Measurements from ENCODE around the gene ADPRH.
"Not testable (repeated sequence)": the region's sequence is repeated elsewhere in the genome, so short reads cannot be mapped to it uniquely, and the experiment has no call there.

The ADPRH gene

DNA sequence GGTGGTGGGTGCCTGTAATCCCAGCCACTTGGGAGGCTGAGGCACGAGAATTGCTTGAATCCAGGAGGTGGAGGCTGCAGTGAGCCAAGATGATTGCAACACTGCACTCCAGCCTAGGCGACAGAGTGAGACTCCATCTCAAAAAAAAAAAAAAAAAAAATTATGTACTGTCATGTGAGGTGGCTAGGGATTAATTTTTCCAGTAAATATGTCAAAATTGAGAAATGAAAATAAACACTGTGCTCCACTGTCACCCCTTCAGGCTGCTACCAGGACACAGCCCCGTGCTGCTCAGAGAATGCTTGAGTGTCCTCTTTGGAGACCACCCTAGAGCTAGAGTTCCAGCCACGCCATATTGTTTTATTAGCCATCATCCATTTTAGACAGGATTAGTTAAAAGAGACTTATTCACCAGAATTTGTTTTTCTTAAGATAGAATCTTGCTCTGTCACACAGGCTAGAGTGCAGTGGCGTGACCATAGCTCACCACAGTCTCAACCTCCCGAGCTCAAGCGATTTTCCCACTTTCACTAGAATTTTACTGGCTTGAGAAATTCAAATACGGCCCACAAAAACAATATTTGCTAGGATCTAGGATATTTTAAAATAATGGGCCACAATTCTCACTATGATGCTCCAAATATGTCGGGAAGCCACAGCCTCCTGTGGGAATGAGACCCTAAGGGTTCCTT is 20.5 kb upstream of the ADPRH start:
- DNase-seq (ENCODE audit: extremely low read depth in 1 of 2, low read depth in 1 of 2) = no peak

DNA sequence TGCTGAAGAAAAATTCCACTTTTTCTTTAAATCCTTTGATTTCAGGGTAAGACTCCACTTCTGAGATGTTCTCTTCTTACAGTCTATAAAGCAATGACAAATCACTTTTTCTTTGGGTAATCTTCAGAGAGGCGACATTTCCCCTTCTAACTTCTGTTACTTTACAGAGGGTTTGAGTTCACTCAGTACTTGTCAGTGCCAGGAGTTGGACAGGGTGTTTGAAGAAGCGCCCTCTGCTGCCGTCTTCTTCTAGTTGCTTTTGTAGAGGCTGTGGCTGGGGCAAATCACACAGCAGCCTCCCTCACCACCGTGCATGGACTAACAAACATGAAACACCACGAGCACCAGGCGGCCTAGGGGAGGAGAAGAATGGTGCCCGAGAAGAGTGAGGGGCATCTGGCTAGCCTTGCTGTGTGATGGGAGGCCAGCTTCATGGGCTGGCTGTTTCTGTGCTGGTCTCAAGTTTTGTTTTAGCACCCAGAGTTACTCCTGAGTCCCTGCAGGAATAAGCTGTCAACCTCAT is 19.8 kb upstream of the ADPRH start, which contains the start of gene CD80:
TSS of gene CD80 (minus strand) at position 174 of the 523 bp plus-strand sequence. CDS start 1,886 bp downstream, outside the sequence.
- DNase-seq (ENCODE audit: extremely low read depth in 1 of 2, low read depth in 1 of 2) = no peak

DNA sequence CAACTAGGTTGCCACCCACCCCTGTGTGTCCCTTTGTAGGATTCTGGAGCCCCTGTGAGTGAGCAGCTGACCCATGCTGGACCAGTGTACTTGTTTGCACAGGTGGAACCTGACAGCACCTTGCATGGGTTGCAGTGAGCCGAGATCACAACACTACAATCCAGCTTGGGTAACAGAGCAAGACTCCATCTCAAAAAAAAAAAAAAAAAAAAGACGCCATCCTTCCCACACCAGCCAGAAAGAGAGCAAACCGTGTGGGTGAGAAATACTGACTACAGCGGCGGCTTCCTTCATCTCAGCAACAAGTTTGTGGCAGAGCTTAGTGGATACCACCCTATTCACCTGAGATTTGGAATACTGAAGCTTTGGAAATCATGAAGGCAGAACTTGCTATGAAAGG is 19.1 kb upstream of the ADPRH start:
- DNase-seq (ENCODE audit: extremely low read depth in 1 of 2, low read depth in 1 of 2) = no peak

DNA sequence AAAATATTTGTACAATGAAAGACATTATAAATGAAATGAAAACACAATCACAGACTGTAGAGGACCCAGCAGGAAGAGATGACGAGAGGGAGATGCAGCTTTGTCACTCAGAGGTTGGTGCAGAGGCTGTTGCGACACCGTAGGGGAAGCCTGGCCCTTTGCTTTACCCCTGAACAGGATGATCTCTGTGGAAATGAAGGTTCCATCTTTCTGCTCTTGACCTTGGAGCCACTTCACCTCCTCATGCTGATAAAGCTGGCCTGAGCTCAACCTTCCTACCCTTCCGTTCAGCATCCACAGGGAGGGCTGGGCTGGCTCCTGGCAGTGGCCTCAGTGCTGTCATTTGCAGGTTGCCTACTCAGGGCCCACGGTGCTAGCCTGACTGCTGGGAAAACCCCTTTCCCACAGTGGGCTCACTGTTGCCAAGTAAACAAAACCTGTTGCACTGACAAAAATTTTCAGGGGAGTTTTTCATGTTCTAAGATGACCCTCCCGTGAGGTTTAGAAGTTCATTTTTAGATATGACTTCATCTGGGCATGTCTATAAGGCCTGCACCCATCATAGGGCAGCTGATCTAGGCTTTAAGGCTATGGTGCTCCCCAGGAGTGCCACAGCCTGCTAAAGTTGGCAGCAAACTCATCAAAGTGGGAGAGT is 16.9 kb upstream of the ADPRH start:
- no peak for DNase-seq (ENCODE audit: extremely low read depth in 1 of 2, low read depth in 1 of 2)

DNA sequence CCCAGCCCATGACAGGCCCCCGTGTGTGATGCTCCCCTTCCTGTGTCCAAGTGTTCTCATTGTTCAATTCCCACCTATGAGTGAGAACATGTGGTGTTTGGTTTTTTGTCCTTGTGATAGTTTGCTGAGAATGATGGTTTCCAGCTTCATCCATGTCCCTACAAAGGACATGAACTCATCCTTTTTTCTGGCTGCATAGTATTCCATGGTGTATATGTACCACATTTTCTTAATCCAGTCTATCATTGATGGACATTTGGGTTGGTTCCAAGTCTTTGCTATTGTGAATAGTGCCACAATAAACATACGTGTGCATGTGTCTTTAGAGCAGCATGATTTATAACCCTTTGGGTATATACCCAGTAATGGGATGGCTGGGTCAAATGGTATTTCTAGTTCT is 16.0 kb upstream of the ADPRH start:
- DNase-seq (ENCODE audit: extremely low read depth in 1 of 2, low read depth in 1 of 2) = not testable (repeated sequence)

DNA sequence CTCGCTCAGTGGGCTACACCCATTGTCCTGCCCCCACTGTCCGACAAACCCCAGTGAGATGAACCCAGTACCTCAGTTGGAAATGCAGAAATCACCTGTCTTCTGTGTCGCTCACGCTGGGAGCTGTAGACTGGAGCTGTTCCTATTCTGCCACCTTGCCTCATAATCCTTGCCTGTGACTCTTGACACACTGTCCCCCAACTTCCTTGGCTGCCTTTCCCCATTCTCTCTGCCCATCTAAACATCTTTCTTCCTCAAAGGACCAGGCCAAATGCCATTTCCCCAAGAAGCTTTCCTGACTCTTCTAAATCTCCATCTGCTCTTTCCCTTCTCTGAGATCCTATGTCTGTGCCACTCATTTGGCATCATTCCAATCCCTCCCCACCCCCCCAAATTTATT is 10.1 kb upstream of the ADPRH start:
- no peak for DNase-seq (ENCODE audit: extremely low read depth in 1 of 2, low read depth in 1 of 2)

DNA sequence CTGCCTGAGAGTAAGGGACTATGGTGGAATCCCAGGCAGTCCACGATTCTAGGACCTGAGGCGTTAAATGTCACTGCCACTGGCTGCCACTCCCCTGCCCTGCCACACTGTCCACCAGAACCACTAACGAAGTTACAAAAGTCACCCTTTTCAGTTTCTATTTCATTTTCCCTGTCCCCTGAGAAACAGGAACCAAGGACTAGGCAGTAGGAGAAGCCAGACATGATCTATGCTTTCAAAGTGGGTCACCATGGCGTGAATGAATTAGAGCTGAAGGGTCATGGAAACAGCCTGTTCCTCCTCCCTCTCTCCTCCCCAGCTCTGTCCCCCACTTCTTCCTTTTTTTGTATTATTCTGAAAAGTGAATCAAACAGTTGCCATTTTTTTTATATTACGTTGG is 9.1 kb upstream of the ADPRH start:
- DNase-seq (ENCODE audit: extremely low read depth in 1 of 2, low read depth in 1 of 2) = no peak

DNA sequence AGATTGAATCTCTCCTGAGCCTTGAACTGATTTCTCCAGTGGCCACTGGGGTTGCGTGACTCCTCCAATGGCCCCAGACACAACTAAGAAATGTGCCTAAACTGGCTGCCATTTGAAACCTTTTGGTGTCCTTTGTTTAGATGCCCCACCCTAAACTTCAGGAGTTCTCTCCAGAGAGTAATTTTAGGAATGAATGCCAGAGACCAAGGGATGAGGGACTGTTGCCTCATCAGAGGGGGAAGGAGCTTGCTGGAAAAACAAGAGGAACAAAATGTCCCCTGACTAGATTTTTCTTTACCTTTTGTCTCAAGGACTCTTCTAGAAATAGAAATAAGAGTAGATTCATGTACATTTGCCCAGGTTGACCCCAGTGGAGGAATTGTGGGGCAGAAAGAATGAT is 8.1 kb upstream of the ADPRH start:
- DNase-seq (ENCODE audit: extremely low read depth in 1 of 2, low read depth in 1 of 2) = no peak

DNA sequence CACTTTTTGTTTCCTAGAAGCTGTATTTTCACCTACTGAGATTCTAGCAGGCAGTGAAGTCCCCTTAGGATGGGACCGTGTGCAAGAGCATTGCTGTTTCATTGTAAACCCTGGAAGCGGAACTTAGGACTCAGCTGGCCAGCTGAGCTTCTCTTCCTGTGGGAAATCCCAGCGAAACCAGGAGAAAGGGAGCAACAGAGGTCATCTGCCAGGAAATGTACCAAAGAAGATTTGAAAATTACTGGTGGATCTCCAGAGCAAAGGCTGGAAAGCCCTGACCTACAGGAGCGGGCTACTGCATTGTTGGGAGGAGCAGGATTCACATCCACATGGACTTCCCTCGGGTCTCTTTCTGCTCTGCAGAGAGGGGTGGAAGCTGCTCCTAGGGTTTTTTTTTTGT is 7.6 kb upstream of the ADPRH start:
- DNase-seq (ENCODE audit: extremely low read depth in 1 of 2, low read depth in 1 of 2) = no peak

DNA sequence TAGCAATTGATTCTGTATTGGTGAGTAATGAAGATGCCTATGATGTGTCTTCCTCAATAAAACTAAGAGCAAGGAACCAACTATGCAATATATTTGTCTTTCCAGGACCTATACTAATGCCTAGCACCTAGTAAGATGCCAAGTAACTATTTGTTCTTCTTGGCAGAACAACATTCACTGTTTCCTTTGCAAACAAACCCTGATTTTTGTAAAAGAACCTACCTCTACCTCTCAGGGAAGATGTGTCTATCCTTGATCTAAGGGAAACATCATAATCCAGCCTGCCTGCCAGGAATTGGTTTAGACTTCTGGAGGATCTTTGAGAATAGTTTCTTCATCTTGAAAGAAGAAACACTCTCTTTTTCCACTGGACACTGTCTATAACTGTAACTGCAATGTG is 3.8 kb upstream of the ADPRH start:
- no peak for DNase-seq (ENCODE audit: extremely low read depth in 1 of 2, low read depth in 1 of 2)

DNA sequence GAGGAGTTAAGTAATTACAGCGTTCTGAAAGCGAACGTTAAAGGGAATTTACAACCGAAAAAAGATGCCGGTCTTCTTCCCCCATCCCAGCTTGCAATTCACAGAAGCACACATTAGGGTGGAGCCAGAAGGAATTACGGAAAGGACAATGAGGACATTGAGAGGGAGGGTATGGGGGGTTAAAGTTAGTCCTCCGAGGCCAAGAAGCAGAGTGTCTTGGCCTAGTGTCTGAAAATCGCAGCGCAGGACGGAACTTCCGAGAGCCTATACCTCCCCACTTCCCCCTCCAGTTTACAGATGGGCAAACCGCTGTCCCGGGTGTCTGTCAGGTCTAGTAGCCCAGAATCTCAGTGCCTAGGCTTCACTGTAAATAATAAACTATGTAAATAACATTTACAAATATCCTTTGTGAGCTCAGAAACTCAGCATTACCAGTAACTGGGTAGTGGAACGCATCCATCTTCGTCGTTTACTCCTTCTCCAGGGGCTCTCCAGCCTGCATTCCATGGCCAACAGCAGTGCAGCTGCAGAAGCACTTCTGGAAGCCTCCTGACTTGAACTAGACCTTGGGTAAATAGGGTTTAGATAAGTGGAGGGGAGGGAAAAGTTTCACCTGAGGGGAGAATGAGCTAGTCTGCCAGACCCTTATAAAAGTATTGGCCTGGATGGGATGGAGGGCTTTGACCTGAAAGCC is 922 bp downstream of the ADPRH start:
- no peak for DNase-seq (ENCODE audit: extremely low read depth in 1 of 2, low read depth in 1 of 2)

DNA sequence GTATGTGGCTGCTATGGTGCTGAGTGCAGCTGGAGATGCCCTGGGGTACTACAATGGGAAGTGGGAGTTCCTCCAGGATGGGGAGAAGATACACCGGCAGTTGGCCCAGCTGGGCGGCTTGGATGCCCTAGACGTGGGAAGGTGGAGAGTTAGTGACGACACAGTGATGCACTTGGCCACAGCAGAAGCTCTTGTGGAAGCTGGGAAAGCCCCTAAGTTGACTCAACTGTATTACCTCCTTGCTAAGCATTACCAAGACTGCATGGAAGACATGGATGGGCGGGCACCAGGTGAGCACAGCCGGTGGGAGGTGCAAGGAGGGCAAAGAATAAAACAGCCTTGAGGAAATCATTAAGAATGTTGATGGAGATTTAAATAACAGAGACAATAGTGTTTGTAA is 2.9 kb downstream of the ADPRH start:
- DNase-seq (ENCODE audit: extremely low read depth in 1 of 2, low read depth in 1 of 2) = no peak

DNA sequence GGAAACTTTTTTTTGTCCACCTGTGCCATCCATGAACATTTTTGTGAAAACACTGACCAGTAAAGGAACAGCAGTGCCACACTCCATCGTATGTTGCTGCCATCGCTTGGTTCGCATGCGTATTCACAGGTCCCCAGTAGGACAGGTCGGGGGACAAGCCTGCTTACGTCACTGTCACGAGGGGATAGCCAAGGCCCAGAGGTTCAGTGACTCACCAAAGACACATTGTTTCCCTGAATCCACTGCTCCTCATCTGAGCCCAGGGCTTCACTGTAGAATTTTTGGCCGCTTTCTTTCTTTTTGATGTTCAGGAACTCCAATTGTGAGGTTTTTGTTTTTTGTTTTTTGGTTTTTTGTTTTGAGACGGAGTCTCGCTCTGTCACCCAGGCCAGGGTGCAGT is 5.9 kb downstream of the ADPRH start:
- DNase-seq (ENCODE audit: extremely low read depth in 1 of 2, low read depth in 1 of 2) = no peak

DNA sequence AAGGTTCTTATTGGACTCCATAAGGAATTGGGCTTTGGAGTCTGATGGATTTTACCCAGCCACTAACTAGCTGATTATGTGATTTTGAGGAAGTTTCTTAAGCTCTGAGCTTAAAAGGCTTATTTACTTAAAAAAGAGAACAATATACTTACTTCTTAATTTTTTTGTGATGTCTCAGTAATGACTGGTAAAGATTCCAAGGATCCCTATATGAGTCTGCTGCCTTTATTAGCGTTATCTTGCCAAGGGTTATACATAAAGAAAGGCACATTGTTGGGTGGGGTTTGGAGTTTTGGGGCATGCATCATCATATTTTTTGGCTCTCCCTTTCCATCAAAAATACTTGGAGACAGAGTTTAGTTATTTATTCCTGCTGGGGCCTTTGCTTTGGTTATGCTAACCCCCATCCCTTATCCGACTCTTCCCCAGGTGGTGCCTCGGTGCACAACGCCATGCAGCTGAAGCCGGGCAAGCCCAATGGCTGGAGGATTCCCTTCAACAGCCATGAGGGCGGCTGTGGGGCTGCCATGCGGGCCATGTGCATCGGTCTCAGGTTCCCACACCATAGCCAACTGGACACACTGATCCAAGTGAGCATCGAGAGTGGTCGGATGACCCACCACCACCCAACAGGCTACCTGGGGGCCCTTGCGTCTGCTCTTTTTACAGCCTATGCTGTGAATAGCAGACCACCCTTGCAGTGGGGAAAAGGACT is 6.7 kb downstream of the ADPRH start:
- no peak for DNase-seq (ENCODE audit: extremely low read depth in 1 of 2, low read depth in 1 of 2)

DNA sequence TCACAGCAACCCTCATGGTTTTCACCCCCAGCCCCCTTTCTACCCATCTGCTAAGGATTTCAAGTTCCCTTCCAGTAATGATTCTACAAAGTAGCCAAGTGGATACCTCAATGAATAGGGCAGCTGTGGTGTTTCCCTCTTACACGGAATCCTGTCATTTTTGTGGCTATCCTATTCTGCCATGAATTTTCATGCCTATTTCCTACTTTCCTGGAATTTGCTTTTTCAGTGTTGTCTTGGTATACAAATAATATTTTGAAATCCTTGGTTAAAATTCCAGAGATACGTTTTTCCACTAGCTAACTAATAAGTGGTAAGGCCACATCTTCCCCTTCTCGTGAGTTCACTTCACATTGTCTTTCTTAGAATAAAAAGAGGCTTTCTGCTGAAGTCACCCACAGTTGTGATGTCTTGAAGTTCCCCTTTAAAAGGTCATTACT is 7.5 kb downstream of the ADPRH start:
- DNase-seq (ENCODE audit: extremely low read depth in 1 of 2, low read depth in 1 of 2) = no peak

DNA sequence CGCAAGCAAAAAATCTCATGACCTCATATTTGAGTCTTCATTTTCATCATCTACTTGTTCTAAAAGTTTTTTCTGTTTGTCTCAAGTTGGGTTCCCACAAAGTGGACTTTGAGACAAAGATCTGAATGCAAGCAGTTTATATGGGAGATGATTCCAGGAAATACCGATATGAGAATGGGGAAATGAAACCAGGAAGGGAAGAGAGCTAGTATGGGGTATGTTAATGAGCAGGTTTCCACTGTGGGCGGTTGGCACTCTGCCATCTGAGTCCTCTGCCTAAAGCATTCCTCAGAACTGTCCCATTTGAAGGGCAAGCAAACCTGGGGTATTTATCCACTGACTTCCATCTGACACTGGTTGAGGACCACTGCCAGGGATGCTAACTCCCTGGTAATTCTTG is 8.8 kb downstream of the ADPRH start:
- DNase-seq (ENCODE audit: extremely low read depth in 1 of 2, low read depth in 1 of 2) = no peak

DNA sequence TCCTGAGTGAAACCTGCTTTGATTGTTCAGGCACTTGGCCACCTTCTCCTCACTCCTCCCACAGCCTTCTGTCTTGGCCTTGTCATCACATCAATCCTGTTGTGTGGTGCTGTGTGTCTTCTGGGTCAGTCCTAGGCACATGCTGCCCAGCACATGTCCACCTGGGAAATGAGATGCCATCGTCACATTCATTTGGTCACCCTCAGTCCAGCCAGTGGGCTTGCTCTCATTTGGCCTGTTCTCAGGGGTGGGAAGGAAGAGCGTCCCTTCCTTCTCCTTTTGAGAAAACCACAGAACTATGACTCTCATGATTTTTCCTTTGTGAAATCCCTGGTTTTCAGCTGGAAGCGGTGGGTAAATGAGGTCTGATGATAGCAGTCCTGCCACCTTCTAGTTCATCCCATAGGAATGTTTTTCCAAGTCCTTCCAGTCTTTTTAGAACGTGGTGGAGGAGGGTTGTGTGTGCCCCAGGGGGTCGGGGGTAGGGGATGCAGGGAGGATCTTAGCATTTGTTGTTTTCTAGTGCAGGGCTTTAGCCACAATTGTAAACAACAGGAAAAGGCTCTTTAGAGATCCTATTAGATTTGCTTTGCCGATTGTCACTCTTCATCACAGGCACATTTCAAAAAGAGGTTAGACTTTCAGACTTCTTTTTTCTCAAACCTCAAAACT is 9.9 kb downstream of the ADPRH start:
- DNase-seq (ENCODE audit: extremely low read depth in 1 of 2, low read depth in 1 of 2) = no peak

DNA sequence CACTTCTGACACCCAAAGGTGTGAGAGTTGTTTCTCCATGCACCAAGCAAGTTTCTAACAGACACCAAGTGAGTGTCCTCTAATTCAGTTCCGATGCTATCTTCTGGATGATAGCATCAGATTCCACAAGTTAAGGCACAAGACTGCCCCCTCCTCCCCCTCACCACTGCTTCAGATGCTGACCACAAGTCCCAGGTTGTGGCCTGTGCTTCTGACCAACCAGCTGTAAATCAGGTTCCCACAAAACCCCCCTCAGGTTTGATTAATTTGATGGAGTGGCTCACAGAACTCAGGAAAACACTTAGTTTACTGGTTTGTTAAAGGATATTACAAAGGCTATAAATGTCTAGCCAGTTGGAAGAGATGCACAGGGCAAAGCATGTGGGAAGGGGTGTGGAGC is 11.4 kb downstream of the ADPRH start:
- no peak for DNase-seq (ENCODE audit: extremely low read depth in 1 of 2, low read depth in 1 of 2)

DNA sequence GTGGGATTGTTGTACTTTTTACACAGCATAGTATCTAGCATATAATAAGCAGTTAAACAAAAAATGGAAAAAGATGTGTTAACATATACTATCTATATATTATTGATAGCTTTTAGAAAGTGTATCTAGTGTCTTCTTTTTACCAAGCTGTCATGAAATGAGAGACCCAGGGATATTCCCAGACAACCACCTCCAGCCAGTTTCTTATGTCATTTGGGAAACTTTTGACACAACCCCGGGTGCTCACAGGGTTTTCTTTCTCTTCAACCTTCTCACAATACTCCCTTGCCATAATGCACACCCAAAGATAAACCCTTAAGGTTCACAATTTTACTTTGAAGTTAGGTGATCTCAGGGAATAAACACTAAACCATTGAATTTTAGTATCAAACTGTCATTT is 13.6 kb downstream of the ADPRH start:
- no peak for DNase-seq (ENCODE audit: extremely low read depth in 1 of 2, low read depth in 1 of 2)

DNA sequence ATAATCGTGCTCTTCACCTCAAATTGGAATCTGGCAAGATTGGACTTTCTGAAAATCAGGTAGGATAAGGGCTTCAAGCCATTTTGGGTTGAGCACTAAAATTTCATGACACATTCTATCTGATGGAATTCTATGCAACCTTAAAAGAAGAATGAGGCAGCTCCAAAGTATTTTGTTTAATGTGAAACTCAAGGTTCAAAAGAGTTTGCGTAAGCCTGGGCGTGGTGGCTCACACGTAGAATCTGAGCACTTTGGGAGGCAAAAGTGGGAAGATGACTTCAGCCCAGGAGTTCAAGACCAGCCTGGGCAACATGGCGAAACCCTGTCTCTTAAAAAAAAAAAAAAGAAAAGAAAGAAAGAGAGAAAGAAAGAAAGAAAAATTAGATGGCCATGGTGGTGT is 14.8 kb downstream of the ADPRH start:
- DNase-seq (ENCODE audit: extremely low read depth in 1 of 2, low read depth in 1 of 2) = no peak

DNA sequence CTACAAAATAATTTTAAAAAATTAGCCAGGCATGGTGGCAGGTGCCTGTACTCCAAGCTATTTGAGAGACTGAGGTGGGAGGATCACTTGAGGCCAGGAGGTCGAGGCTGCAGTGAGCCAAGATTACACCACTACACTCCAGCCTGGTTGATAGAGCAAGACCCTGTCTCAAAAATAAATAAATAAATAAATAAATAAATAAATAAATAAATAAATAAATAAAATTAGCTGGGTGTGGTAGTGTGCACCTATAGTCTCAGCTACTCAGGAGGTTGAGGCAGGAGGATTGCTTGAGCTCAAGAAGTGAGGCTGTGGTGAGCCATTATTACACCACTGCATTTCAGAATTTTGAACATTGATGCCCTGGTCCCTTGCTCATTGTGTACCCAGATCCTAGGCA is 15.6 kb downstream of the ADPRH start:
- DNase-seq (ENCODE audit: extremely low read depth in 1 of 2, low read depth in 1 of 2) = not testable (repeated sequence)
